Measurements from ENCODE around the gene DSCAM. TPM values are rescaled to one million over a fixed set of nuclear protein-coding genes. Genes with fewer than 3 reads are reported as not detected.

DSCAM gene
- total and polyA plus RNA-seq, 10 of the 15 experiments (the other 5 are each of a cell fraction or from before 2014, with no cell fraction given) = not detected

GRCh38 chr21:40282912-40283886, 563.8 kb downstream of the DSCAM start:
- Histone ChIP-seq H3K4me3 (no peak overlapping the region), H2AFZ (ENCODE audit: control insufficient read depth, low read depth, low read length) (no peak overlapping the region), H3K27ac (ENCODE audit: control insufficient read depth, insufficient read depth) (no peak overlapping the region), H3K9me3 (replicated peaks; ENCODE audit: control insufficient read depth, insufficient read depth, low read length) (no peaks in the 10 kb centered on the region; the same call in 2 of the 3 replicates), H3K79me2 (ENCODE audit: control insufficient read depth, insufficient read depth, low read length) (no peaks in the 10 kb centered on the region), H3K36me3 (ENCODE audit: control insufficient read depth in 2 of 2, insufficient read depth in 2 of 2, low read length in 1 of 2) (no peaks in the 10 kb centered on the region), H3K4me1 (ENCODE audit: control insufficient read depth, insufficient read depth, low read length) (no peaks in the 10 kb centered on the region), H3K9ac (ENCODE audit: control insufficient read depth, insufficient read depth, low read length) (no peak overlapping the region), H3K27me3 (replicated peaks in 1 of 2; ENCODE audit: control insufficient read depth in 2 of 2, insufficient read depth in 2 of 2, low read length in 1 of 2) (no peaks in the 10 kb centered on the region), H4K20me1 (ENCODE audit: control insufficient read depth, insufficient read depth) (no peaks in the 10 kb centered on the region), H3K4me2 (ENCODE audit: control insufficient read depth, insufficient read depth) (no peak overlapping the region)
- RAD21 ChIA-PET (ENCODE audit: unreplicated experiment) = no interaction called here
- no peak for FAIRE-seq
- ATAC-seq = no peak
- 0% methylated on average over 3 of the region's 3 CpGs for WGBS (ENCODE audit: insufficient coverage, insufficient replicate concordance, low lambda C conversion rate, missing lambda C conversion rate)
- POLR2A ChIA-PET = no interaction called here
- BruUV-seq (replicated peaks) = no TSS peak
- SMC1A ChIA-PET (ENCODE audit: uncharacterized antibody, unreplicated experiment) = no interaction called here
- intact Hi-C loops (cut with micrococcal nuclease; ENCODE audit: unreplicated experiment) (no loop called here), in situ Hi-C loops (cut with MboI) (no loop called here)
- DNase-seq (ENCODE audit: low read depth, low spot score) = no peak
- CTCF ChIA-PET = no interaction called here
- no peak for TF ChIP-seq USF2 (IDR thresholded peaks at IDR 0.05; ENCODE audit: borderline replicate concordance, low read depth, low read length)
- TF ChIP-seq RAD21 (IDR thresholded peaks at IDR 0.05; ENCODE audit: insufficient read depth, low read depth, low read length) = no peak
- no peak for TF ChIP-seq KLF5 (IDR thresholded peaks at IDR 0.05; ENCODE audit: partially characterized antibody)
- no peak for TF ChIP-seq POLR2A (IDR thresholded peaks at IDR 0.05; ENCODE audit: low read depth, low read length)
- TF ChIP-seq ZNF274 (IDR thresholded peaks at IDR 0.05; ENCODE audit: insufficient read depth, insufficient read length) = no peak
- no peak for TF ChIP-seq FOS (IDR thresholded peaks at IDR 0.05; ENCODE audit: borderline replicate concordance, extremely low read depth, insufficient read length)
- TF ChIP-seq SMC3 (IDR thresholded peaks at IDR 0.05; ENCODE audit: borderline replicate concordance, low read length) = no peak
- TF ChIP-seq JUNB (IDR thresholded peaks at IDR 0.05) = no peak
- TF ChIP-seq GABPA (IDR thresholded peaks at IDR 0.05; ENCODE audit: low read depth) = no peak
- TF ChIP-seq ZNF217 (IDR thresholded peaks at IDR 0.05) = no peak
- no peak for TF ChIP-seq SMAD1 (IDR thresholded peaks at IDR 0.05; ENCODE audit: low read depth, partially characterized antibody)
- TF ChIP-seq, protein P1, sequence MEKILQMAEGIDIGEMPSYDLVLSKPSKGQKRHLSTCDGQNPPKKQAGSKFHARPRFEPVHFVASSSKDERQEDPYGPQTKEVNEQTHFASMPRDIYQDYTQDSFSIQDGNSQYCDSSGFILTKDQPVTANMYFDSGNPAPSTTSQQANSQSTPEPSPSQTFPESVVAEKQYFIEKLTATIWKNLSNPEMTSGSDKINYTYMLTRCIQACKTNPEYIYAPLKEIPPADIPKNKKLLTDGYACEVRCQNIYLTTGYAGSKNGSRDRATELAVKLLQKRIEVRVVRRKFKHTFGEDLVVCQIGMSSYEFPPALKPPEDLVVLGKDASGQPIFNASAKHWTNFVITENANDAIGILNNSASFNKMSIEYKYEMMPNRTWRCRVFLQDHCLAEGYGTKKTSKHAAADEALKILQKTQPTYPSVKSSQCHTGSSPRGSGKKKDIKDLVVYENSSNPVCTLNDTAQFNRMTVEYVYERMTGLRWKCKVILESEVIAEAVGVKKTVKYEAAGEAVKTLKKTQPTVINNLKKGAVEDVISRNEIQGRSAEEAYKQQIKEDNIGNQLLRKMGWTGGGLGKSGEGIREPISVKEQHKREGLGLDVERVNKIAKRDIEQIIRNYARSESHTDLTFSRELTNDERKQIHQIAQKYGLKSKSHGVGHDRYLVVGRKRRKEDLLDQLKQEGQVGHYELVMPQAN (conservative IDR thresholded peaks at IDR 0.05) = no peak
- no peak for TF ChIP-seq CUX1 (IDR thresholded peaks at IDR 0.05; ENCODE audit: insufficient replicate concordance, low read depth, low read length)
- TF ChIP-seq BHLHE40 (IDR thresholded peaks at IDR 0.05; ENCODE audit: borderline replicate concordance in 1 of 2, low read depth in 2 of 2, low read length in 1 of 2) = no peak
- TF ChIP-seq ZNF207 (IDR thresholded peaks at IDR 0.05; ENCODE audit: borderline replicate concordance) = no peak

All from GM12878 (cell line).